Naive thymus-derived CD4-positive, alpha-beta T cell (primary cell): Measurements from ENCODE around the gene GTF3C2. TPM values are rescaled to one million over a fixed set of nuclear protein-coding genes. Genes with fewer than 3 reads are reported as not detected.
A peak's percentile ranks its signal among the peaks of the same experiment; 100 is the strongest.

Experiments
- ATAC-seq: fragments of 150-1000 bp; cut with Tn5 transposase; 2 replicates; pipeline ENCODE4 v1.10.0; 2021; ENCODE audit warnings: mild to moderate bottlenecking, moderate library complexity
- CTCF ChIA-PET: fragments of 350-600 bp; sonication (Branson Sonifier 250); formaldehyde crosslinking; loops from one replicate; lab custom pipeline; 2021; ENCODE audit warnings: antibody characterized with exemption; lab: Charles Lee
- POLR2A ChIA-PET: fragments of 350-600 bp; sonication (Branson Sonifier 250); formaldehyde crosslinking; loops from one replicate; lab custom pipeline; 2021; ENCODE audit warnings: antibody characterized with exemption, inconsistent platforms; lab: Charles Lee
- DNase-seq, 9 donors: peaks; one replicate each; pipeline versions ENCODE4 v3.0.0 to v3.0.0-alpha.2; 2020 to 2022; ENCODE audit warnings: mixed read lengths in 1 of 9
- H3K27ac ChIP-seq: one replicate; pipeline ENCODE4 v1.7.0; 2013; ENCODE audit warnings: mild to moderate bottlenecking, low read depth, low read length, moderate library complexity
- H3K27me3 ChIP-seq, 2 donors: one replicate each; pipeline ENCODE4 v1.7.0; 2013; ENCODE audit warnings: low read length in 2 of 2, mild to moderate bottlenecking in 2 of 2, moderate library complexity in 2 of 2; ENCODE audit not compliant: control insufficient read depth in 2 of 2, insufficient read depth in 2 of 2
- H3K36me3 ChIP-seq, 3 experiments: 1 replicate in 2 of 3; 2 replicates in 1 of 3; pipeline ENCODE4 v1.7.0; 2013; ENCODE audit warnings: low read length in 3 of 3, mild to moderate bottlenecking in 3 of 3, moderate library complexity in 1 of 3; ENCODE audit not compliant: insufficient read depth in 3 of 3, control insufficient read depth in 2 of 3
- H3K4me1 ChIP-seq, 2 donors: one replicate each; pipeline ENCODE4 v1.7.0; 2013; ENCODE audit warnings: low read length in 2 of 2, mild to moderate bottlenecking in 2 of 2, moderate library complexity in 1 of 2; ENCODE audit not compliant: control insufficient read depth in 2 of 2, insufficient read depth in 2 of 2
- H3K4me3 ChIP-seq: 2 replicates; pipeline ENCODE4 v1.7.0; 2013; ENCODE audit warnings: mild to moderate bottlenecking, low read length
- H3K9me3 ChIP-seq, 3 experiments: 1 replicate in 2 of 3; 2 replicates in 1 of 3; pipeline ENCODE4 v1.7.0; 2013; ENCODE audit warnings: low read length in 3 of 3; ENCODE audit not compliant: control insufficient read depth in 2 of 3
- H3K27ac Mint-ChIP-seq, 9 donors: one replicate each; pipeline ENCODE4 v1.8.0; 2020 to 2022; ENCODE audit warnings: mixed read lengths in 9 of 9, mild to moderate bottlenecking in 8 of 9, moderate library complexity in 5 of 9, inconsistent platforms in 2 of 9
- H3K27me3 Mint-ChIP-seq, 5 donors: one replicate each; pipeline ENCODE4 v1.8.0; 2021 to 2022; ENCODE audit warnings: mixed read lengths in 5 of 5, mild to moderate bottlenecking in 1 of 5
- H3K36me3 Mint-ChIP-seq, 5 donors: one replicate each; pipeline ENCODE4 v1.8.0; 2020 to 2022; ENCODE audit warnings: mixed read lengths in 5 of 5, mild to moderate bottlenecking in 3 of 5, inconsistent platforms in 1 of 5
- H3K4me1 Mint-ChIP-seq, 7 donors: one replicate each; pipeline ENCODE4 v1.8.0; 2020 to 2022; ENCODE audit warnings: mixed read lengths in 7 of 7, mild to moderate bottlenecking in 3 of 7, inconsistent platforms in 1 of 7
- H3K4me3 Mint-ChIP-seq, 10 donors: one replicate each; pipeline ENCODE4 v1.8.0; 2020 to 2022; ENCODE audit warnings: mild to moderate bottlenecking in 10 of 10, mixed read lengths in 10 of 10, moderate library complexity in 6 of 10, inconsistent platforms in 2 of 10
- H3K9me3 Mint-ChIP-seq, 11 donors: one replicate each; pipeline ENCODE4 v1.8.0; 2020 to 2022; ENCODE audit warnings: mixed read lengths in 11 of 11, mild to moderate bottlenecking in 4 of 11, inconsistent platforms in 1 of 11, moderate library complexity in 1 of 11
- intact Hi-C, 2 donors: fragments of 100-400 bp; cut with micrococcal nuclease; formaldehyde crosslinking; loops; one replicate each; pipeline ENCODE4 v1.15.1; 2023
- polyA plus RNA-seq, 2 donors: library from polyadenylated mRNA; unstranded; fragments of 300-500 nt; fragmentation: Illumina TruSeq; gene quantifications; one replicate each; pipeline ENCODE4 v1.2.3, GENCODE V29; 2021
- total RNA-seq, 6 experiments: library from RNA in 5 of 6; stranded (reverse) in 5 of 6; gene quantifications; 1 replicate in 5 of 6; 2 replicates in 1 of 6; pipeline ENCODE4 v1.2.3 and lab custom pipeline; 2021 to 2026

GTF3C2 gene
- total and polyA plus RNA-seq, 7 experiments from 2014 or later, result 26.6 to 106 (median 77.9) TPM

DNA sequence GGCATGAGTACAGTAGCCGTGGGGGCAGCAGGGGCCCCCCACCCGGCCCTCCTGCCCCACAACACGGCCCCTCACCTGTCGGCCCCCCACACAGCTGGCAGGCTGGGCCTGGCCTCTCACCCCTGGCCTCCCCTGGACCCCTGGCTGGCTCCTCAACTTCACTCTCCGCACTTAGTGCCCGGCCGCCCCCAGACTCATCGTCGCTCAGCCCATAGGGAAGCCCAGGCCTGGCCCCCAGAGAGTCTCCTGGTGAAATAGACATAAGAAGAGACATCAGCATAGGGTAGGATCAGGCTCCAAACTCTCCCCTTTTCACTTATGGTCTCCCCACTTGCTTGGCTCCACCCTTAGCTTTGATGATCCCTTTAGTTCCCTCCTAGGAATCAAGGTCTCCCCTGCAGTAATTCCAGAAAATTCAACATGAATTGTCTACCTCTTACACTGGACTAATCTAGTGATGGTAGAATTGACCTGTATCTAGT lies 22.3 kb upstream of the GTF3C2 start:
- Histone ChIP-seq H3K9me3 (no peaks in the 10 kb centered on the region), H3K27ac (peak overlapping the region; percentile 85), H3K4me1 (peaks cover 9 to 10% of the 10 kb centered on the region in 2 donors), H3K27me3 (no peaks in the 10 kb centered on the region), H3K4me3 (no peak overlapping the region), H3K36me3 (peaks cover 8 to 68% (median 29%) of the 10 kb centered on the region in 3 experiments)
- intact Hi-C loops, result no loop called here
- DNase-seq (no peak), ATAC-seq (no peak)
- Mint-ChIP-seq H3K27ac (peak overlapping the region; percentile 68 to 97 (median 89)), H3K9me3 (no peaks in the 10 kb centered on the region), H3K4me1 (peaks cover 22 to 38% (median 30%) of the 10 kb centered on the region in 7 donors), H3K36me3 (peaks cover under 1 to 33% (median 20%) of the 10 kb centered on the region in 5 donors), H3K27me3 (no peaks in the 10 kb centered on the region), H3K4me3 (peak overlapping the region; percentile 3 to 94 (median 90))
- ChIA-PET POLR2A (interaction anchor here (1.2 to 4.4 kb wide), 5 partner anchors 9 to 55 kb away, joined by 7 to 67 read pairs (median 17); partner anchors contain the start of genes EIF2B4, GTF3C2, MPV17 and NRBP1), CTCF (interaction anchor here (2.1 kb wide), 1 partner anchor 9 kb away, joined by 10 read pairs; the partner anchor contains the start of genes EIF2B4 and SNX17)

DNA sequence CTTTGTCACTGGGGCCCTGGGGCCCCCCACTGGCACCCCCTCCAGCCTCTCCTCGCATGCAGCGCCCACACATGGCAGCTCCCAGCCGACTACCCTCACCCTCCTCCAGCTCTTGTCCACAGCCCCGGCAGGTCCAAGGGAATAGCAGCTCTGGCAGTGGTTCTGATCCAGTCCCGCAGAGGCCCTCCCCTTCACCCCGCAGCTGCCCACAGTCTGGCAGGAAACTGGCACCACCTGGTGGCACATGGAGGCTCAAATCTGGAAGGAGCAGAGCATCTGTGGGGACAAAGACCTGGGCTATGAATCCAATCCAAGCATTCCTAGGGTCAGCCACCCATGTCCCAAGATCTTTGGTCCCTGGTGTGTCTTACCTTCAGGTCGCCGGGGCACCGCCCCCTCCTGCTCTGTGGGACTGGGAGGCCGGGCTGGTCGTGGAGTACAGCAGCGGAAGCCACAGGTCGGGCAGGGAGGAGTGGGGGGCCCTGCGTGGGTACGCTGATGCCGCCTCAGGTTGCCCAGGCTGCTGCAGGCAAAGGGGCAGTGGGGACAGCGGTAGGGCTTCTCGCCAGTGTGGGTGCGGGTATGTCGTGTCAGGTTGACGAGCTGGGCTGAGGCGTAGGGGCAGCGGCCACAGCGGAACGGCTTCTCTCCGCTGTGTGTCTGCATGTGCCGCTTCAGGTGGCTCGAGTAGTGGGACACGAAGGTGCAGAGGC lies 21.7 kb upstream of the GTF3C2 start:
- POLR2A ChIA-PET, result interaction anchor here (1.3 to 4.4 kb wide), 3 partner anchors 8 to 51 kb away, joined by 6 to 67 read pairs (median 17); partner anchors contain the start of genes EIF2B4, GTF3C2, NRBP1 and SNX17
- Mint-ChIP-seq H3K9me3 (no peaks in the 10 kb centered on the region), H3K4me3 (peak overlapping the region in 3 of 10 donors; percentile 2 to 81 (median 35)), H3K4me1 (peaks cover 22 to 41% (median 34%) of the 10 kb centered on the region in 7 donors), H3K36me3 (peaks cover 0 to 33% (median 14%) of the 10 kb centered on the region in 5 donors), H3K27ac (peak overlapping the region in 2 of 9 donors; percentile 9 to 36), H3K27me3 (no peaks in the 10 kb centered on the region)
- Histone ChIP-seq H3K9me3 (no peaks in the 10 kb centered on the region), H3K36me3 (peaks cover 8 to 68% (median 35%) of the 10 kb centered on the region in 3 experiments), H3K27me3 (no peaks in the 10 kb centered on the region), H3K4me3 (no peak overlapping the region), H3K27ac (no peak overlapping the region), H3K4me1 (peaks cover 9 to 10% of the 10 kb centered on the region in 2 donors)
- no peak for DNase-seq
- intact Hi-C loops, result no loop called here
- no peak for ATAC-seq
- CTCF ChIA-PET, result no interaction called here

DNA sequence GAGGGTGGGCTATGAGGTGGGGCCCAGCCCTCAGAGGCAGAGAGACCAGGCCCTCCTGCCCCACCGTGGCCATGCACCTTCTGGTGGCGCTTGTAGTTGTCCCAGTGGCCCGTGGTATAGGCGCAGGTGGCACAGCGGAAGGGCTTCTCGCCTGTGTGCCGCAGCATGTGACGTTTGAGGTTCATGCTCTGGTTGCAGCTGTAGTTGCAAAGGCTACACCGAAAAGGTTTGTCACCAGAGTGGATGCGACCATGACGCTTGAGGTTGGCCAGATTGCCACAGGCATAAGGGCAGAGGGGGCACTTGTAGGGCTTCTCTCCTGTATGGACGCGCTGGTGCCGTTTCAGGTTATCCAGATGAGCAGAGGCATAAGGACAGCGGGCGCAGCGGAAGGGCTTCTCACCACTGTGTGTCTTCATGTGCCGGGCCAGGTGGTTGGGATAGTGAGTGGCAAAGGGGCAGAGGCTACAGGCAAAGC lies 21.1 kb upstream of the GTF3C2 start:
- H3K27me3 Mint-ChIP-seq, result no peaks in the 10 kb centered on the region
- Histone ChIP-seq H3K4me1 (peaks cover 9 to 10% of the 10 kb centered on the region in 2 donors), H3K36me3 (peaks cover 8 to 71% (median 41%) of the 10 kb centered on the region in 3 experiments), H3K9me3 (no peaks in the 10 kb centered on the region), H3K4me3 (no peak overlapping the region), H3K27me3 (no peaks in the 10 kb centered on the region), H3K27ac (no peak overlapping the region)
- H3K27ac Mint-ChIP-seq, result peak overlapping the region in 2 of 9 donors; percentile 23 to 38
- ChIA-PET CTCF (no interaction called here), POLR2A (interaction anchor here (1.3 kb wide), 1 partner anchor 21 kb away, joined by 6 read pairs; the partner anchor contains the start of gene GTF3C2)
- H3K36me3 Mint-ChIP-seq, result peaks cover 0 to 38% (median 13%) of the 10 kb centered on the region in 5 donors
- no peak for DNase-seq
- no peak for ATAC-seq
- H3K9me3 Mint-ChIP-seq, result no peaks in the 10 kb centered on the region
- intact Hi-C loops, result no loop called here
- peak overlapping the region in 3 of 10 donors; percentile 20 to 81 (median 25) for H3K4me3 Mint-ChIP-seq
- peaks cover 27 to 46% (median 40%) of the 10 kb centered on the region in 7 donors for H3K4me1 Mint-ChIP-seq

DNA sequence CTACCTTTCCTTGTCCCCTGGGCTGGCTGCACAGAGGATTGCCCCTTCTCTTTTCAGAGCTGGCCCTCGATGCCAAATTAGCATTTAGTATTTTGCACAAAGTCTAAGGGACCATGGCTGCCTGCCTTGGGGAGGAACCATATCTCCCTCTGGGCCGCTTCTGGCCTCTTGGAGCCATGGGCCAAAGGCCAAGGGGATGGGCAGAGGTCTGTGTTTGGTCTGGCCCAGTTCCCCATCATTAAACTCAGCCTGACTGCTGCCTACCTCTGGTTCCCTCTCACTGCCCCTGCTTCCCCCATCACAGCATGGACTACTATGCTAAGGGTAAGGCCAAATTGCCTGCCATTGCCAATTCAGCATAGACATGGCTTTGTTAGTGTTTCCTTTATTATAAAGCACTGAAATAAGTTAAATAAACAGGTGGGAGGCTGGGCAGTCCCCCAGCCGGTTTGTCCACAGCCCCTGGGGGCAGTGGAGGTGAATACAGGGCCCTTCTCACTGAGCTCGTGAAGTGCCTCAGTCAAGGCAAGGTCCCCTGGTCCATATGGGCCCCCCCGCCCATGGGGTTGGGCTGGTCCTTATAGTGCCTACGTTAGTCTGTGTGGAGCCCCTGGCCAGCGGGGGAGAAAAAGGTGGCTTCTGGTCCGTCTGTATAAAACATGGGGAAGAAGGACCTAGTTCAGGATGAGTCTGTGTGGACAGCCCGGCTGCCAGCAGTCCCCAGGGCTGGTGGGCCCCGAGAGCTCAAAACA lies 20.5 kb upstream of the GTF3C2 start:
- Histone ChIP-seq H3K27ac (no peak overlapping the region), H3K36me3 (peaks cover 8 to 67% (median 36%) of the 10 kb centered on the region in 3 experiments), H3K27me3 (no peaks in the 10 kb centered on the region), H3K4me1 (peaks cover 13 to 14% of the 10 kb centered on the region in 2 donors), H3K4me3 (no peak overlapping the region), H3K9me3 (no peaks in the 10 kb centered on the region)
- peaks cover 0 to 40% (median 19%) of the 10 kb centered on the region in 5 donors for H3K36me3 Mint-ChIP-seq
- DNase-seq, result no peak
- no peak overlapping the region for H3K27ac Mint-ChIP-seq
- H3K4me3 Mint-ChIP-seq, result peak overlapping the region in 1 of 10 donors; percentile 34
- intact Hi-C loops, result no loop called here
- ChIA-PET POLR2A (interaction anchor here (1.3 kb wide), 1 partner anchor 20 kb away, joined by 6 read pairs; the partner anchor contains the start of gene GTF3C2), CTCF (no interaction called here)
- H3K27me3 Mint-ChIP-seq, result no peaks in the 10 kb centered on the region
- H3K4me1 Mint-ChIP-seq, result peaks cover 29 to 49% (median 42%) of the 10 kb centered on the region in 7 donors
- no peaks in the 10 kb centered on the region for H3K9me3 Mint-ChIP-seq
- ATAC-seq, result no peak

DNA sequence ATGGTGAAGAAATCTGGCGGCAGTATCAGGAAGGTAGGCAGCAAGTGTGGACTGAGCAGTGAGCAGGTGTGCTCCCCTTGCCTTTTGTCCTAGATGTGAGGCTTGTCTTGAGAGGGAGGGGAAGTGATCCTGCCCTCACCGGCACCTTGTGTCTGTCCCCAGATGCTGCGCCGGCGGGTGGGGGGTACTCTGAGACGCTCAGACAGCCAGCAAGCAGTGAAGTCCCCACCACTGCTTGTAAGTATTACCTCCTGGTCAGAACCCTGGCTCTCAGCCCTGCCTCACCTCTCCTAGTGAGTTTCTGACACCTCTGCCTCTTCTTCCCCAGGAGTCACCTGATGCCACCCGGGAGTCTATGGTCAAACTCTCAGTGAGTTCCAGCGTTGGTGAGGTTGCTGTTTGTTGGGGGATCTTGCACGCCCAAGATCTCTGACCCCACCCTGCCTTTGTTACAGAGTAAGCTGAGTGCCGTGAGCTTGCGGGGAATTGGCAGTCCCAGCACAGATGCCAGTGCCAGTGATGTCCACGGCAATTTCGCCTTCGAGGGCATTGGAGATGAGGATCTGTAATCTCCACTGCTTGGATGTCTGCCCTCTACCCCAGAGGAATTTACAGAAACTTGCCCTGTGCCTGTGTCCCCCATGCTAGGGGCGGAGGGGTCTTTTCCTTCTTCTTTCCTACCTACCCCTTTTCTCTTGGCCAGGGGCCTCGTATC lies 19.7 kb upstream of the GTF3C2 start:
- intact Hi-C loops, result no loop called here
- CTCF ChIA-PET, result no interaction called here
- H3K9me3 Mint-ChIP-seq, result no peaks in the 10 kb centered on the region

More for the DNA sequence above, 19.7 kb upstream of the GTF3C2 start:
- H3K4me1 Mint-ChIP-seq, result peaks cover 35 to 52% (median 42%) of the 10 kb centered on the region in 7 donors
- H3K27me3 Mint-ChIP-seq, result no peaks in the 10 kb centered on the region
- H3K4me3 Mint-ChIP-seq, result no peak overlapping the region
- peaks cover 20% of the 10 kb centered on the region in 2 donors for H3K4me1 ChIP-seq
- peak overlapping the region in 1 of 9 donors; percentile 8 for H3K27ac Mint-ChIP-seq
- peaks cover 8 to 61% (median 36%) of the 10 kb centered on the region in 3 experiments for H3K36me3 ChIP-seq
- H3K9me3 ChIP-seq, result no peaks in the 10 kb centered on the region
- POLR2A ChIA-PET, result interaction anchor here (1.3 kb wide), 2 partner anchors 20 to 34 kb away, joined by 4 to 6 read pairs; partner anchors contain the start of gene GTF3C2
- H3K36me3 Mint-ChIP-seq, result peaks cover 0 to 43% (median 19%) of the 10 kb centered on the region in 5 donors
- no peaks in the 10 kb centered on the region for H3K27me3 ChIP-seq
- DNase-seq, result no peak
- H3K27ac ChIP-seq, result no peak overlapping the region
- no peak overlapping the region for H3K4me3 ChIP-seq
- ATAC-seq, result no peak
